ENCODE measurements around the gene PIGBOS1.
"Not testable (repeated sequence)": the region's sequence is repeated elsewhere in the genome, so short reads cannot be mapped to it uniquely, and the experiment has no call there.

The PIGBOS1 gene

GRCh38 chr15:55318588-55319494, at the start of gene PIGBOS1, which contains the start of gene PIGB:
Gene PIGBOS1 (minus strand): TSS chr15:55319123. CDS start chr15:55317792, 1,331 bp downstream.
Gene PIGB (plus strand): TSS chr15:55319222. CDS start chr15:55319251, 29 bp downstream.
- peak; percentile 13 for DNase-seq

GRCh38 chr15:55366981-55367380, 48.1 kb upstream of the PIGBOS1 start:
- no peak for DNase-seq

- DNase-seq: no peak
These were observed 43.7 kb upstream of the PIGBOS1 start for GRCh38 chr15:55362641-55363040.

- DNase-seq: no peak
These were observed 42.1 kb upstream of the PIGBOS1 start for GRCh38 chr15:55361048-55361447.

GRCh38 chr15:55360256-55360655, 41.3 kb upstream of the PIGBOS1 start:
- no peak for DNase-seq

GRCh38 chr15:55358471-55358870, 39.5 kb upstream of the PIGBOS1 start:
- DNase-seq: no peak

GRCh38 chr15:55357774-55358173, 38.9 kb upstream of the PIGBOS1 start:
- no peak for DNase-seq

GRCh38 chr15:55356985-55357585, 38.2 kb upstream of the PIGBOS1 start:
- no peak for DNase-seq

- no peak for DNase-seq
These were observed 34.1 kb upstream of the PIGBOS1 start for GRCh38 chr15:55353025-55353424.

- no peak for DNase-seq
These were observed 30.4 kb upstream of the PIGBOS1 start for GRCh38 chr15:55349282-55349681.

- no peak for DNase-seq
These were observed 29.4 kb upstream of the PIGBOS1 start for GRCh38 chr15:55348281-55348778.

GRCh38 chr15:55344206-55344605, 25.3 kb upstream of the PIGBOS1 start:
- DNase-seq: no peak

GRCh38 chr15:55343168-55343567, 24.2 kb upstream of the PIGBOS1 start:
- no peak for DNase-seq

GRCh38 chr15:55337160-55337559, 18.2 kb upstream of the PIGBOS1 start:
- DNase-seq: no peak

- DNase-seq: no peak
These were observed 16.1 kb upstream of the PIGBOS1 start for GRCh38 chr15:55334997-55335396.

- DNase-seq: no peak
These were observed 15.4 kb upstream of the PIGBOS1 start for GRCh38 chr15:55334371-55334770.

- DNase-seq: no peak
These were observed 8.5 kb upstream of the PIGBOS1 start for GRCh38 chr15:55327387-55327786.

- no peak for DNase-seq
These were observed 3.5 kb upstream of the PIGBOS1 start for GRCh38 chr15:55322467-55322866.

GRCh38 chr15:55320963-55321362, 2.0 kb upstream of the PIGBOS1 start:
- DNase-seq: no peak

- no peak for DNase-seq
These were observed 1.3 kb upstream of the PIGBOS1 start for GRCh38 chr15:55320238-55320550.

- DNase-seq: no peak
These were observed 764 bp upstream of the PIGBOS1 start for GRCh38 chr15:55319537-55320237.

- not testable (repeated sequence) for DNase-seq
These were observed 16.1 kb downstream of the PIGBOS1 start for GRCh38 chr15:55302801-55303200.

GRCh38 chr15:55297315-55297714, 21.6 kb downstream of the PIGBOS1 start:
- no peak for DNase-seq

Data from 8988T (cell line).